DMS114 treated with DMSO at 0.1 percent for 48 hours (cell line): ENCODE measurements around the gene TUBB2A.
"Not testable (repeated sequence)": the region's sequence is repeated elsewhere in the genome, so short reads cannot be mapped to it uniquely, and the experiment has no call there.

ENCODE experiments used
- DNase-seq: peaks from one replicate; lab custom pipeline; 2025; ENCODE audit not compliant: unreplicated experiment; lab: John Stamatoyannopoulos, UW

TUBB2A gene

GRCh38 chr6:3156184-3157130 is 887 bp downstream of the TUBB2A start:
- DNase-seq, result not testable (repeated sequence)

GRCh38 chr6:3155416-3155815 is 1.9 kb downstream of the TUBB2A start:
- not testable (repeated sequence) for DNase-seq

- DNase-seq, result no peak
Measured at GRCh38 chr6:3152689-3153088, 4.7 kb downstream of the TUBB2A start.

- DNase-seq, result no peak
Measured at GRCh38 chr6:3151691-3152090, 5.7 kb downstream of the TUBB2A start.

GRCh38 chr6:3147914-3148757 is 9.2 kb downstream of the TUBB2A start:
- DNase-seq, result no peak

- DNase-seq, result no peak
Measured at GRCh38 chr6:3144571-3144970, 12.8 kb downstream of the TUBB2A start.

- DNase-seq, result no peak
Measured at GRCh38 chr6:3143158-3143557, 14.2 kb downstream of the TUBB2A start.

- no peak for DNase-seq
Measured at GRCh38 chr6:3142536-3142935, 14.8 kb downstream of the TUBB2A start.

GRCh38 chr6:3140201-3140600 is 17.1 kb downstream of the TUBB2A start:
- DNase-seq, result no peak

- no peak for DNase-seq
Measured at GRCh38 chr6:3139090-3139903, 18.0 kb downstream of the TUBB2A start.

GRCh38 chr6:3138341-3138740 is 19.0 kb downstream of the TUBB2A start:
- no peak for DNase-seq

- DNase-seq, result not testable (repeated sequence)
Measured at GRCh38 chr6:3137873-3138272, 19.5 kb downstream of the TUBB2A start.

GRCh38 chr6:3137057-3137777 is 20.1 kb downstream of the TUBB2A start:
- DNase-seq, result no peak

GRCh38 chr6:3136292-3137011 is 20.9 kb downstream of the TUBB2A start:
- DNase-seq, result no peak

- DNase-seq, result no peak
Measured at GRCh38 chr6:3135668-3136291, 21.6 kb downstream of the TUBB2A start.

GRCh38 chr6:3133515-3133914 is 23.8 kb downstream of the TUBB2A start:
- no peak for DNase-seq

GRCh38 chr6:3131695-3132094 is 25.6 kb downstream of the TUBB2A start:
- no peak for DNase-seq

GRCh38 chr6:3128356-3129108 is 28.8 kb downstream of the TUBB2A start:
- no peak for DNase-seq

- no peak for DNase-seq
Measured at GRCh38 chr6:3125815-3126214, 31.5 kb downstream of the TUBB2A start.
